ENCODE data around the gene RNF20. TPM values are rescaled to one million over a fixed set of nuclear protein-coding genes. Genes with fewer than 3 reads are reported as not detected.
"Not testable (repeated sequence)": the region's sequence is repeated elsewhere in the genome, so short reads cannot be mapped to it uniquely, and the experiment has no call there.

The RNF20 gene, protein sequence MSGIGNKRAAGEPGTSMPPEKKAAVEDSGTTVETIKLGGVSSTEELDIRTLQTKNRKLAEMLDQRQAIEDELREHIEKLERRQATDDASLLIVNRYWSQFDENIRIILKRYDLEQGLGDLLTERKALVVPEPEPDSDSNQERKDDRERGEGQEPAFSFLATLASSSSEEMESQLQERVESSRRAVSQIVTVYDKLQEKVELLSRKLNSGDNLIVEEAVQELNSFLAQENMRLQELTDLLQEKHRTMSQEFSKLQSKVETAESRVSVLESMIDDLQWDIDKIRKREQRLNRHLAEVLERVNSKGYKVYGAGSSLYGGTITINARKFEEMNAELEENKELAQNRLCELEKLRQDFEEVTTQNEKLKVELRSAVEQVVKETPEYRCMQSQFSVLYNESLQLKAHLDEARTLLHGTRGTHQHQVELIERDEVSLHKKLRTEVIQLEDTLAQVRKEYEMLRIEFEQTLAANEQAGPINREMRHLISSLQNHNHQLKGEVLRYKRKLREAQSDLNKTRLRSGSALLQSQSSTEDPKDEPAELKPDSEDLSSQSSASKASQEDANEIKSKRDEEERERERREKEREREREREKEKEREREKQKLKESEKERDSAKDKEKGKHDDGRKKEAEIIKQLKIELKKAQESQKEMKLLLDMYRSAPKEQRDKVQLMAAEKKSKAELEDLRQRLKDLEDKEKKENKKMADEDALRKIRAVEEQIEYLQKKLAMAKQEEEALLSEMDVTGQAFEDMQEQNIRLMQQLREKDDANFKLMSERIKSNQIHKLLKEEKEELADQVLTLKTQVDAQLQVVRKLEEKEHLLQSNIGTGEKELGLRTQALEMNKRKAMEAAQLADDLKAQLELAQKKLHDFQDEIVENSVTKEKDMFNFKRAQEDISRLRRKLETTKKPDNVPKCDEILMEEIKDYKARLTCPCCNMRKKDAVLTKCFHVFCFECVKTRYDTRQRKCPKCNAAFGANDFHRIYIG
- 26.7 TPM for polyA plus RNA-seq (2012; ENCODE audit: insufficient read depth, insufficient read length)

DNA sequence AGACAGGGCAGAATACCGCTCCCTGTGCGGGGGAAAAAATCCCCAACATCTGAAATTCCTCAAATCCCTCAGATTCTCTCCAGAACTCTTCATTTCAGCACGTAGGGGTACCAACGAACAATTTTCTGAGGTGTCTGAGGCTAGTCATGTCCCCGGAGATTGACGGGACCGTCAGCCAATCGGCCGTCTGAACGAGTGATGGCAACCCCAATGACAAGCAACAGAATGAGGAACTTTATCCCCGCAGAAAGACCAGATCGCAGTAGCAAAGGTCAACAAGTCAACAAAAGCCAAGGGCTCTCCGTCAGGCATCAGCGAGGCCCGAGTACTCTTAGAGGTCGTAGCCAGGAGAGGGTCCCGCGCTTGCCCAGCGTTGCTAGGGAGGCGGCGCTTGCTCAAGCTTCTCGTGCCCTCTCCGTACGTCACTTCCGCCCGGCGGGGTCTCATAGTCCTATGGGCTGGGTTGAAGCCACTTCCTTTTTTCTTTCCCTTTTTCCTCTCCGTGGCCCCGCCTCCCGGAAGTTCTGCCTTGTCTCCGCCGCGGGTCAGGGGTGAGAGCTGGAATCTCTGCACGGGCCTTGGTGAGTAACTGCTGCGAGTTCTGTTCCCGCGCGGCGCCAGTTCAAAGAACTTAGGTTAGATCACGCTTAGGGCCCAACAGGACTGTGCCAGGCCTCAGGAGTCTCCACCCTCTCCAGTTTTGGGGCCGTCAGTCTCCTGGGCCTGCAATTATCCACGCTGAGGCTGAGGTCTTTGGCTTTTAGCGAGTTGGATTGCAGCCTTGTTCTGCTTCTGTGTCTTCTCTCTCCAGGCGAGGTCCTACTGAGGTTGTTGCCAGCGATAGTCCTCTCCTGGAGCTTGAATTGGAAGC lies at the start of gene RNF20:
TSS of gene RNF20 (plus strand) at position 520 of the 871 bp plus-strand sequence. CDS start 1,571 bp downstream, outside the sequence.
- peak; percentile 97 for DNase-seq (ENCODE audit: low read depth, low spot score)
- H3K4me3 ChIP-seq (ENCODE audit: low read length), result peak within 1 kb of the TSS; percentile 95

DNA sequence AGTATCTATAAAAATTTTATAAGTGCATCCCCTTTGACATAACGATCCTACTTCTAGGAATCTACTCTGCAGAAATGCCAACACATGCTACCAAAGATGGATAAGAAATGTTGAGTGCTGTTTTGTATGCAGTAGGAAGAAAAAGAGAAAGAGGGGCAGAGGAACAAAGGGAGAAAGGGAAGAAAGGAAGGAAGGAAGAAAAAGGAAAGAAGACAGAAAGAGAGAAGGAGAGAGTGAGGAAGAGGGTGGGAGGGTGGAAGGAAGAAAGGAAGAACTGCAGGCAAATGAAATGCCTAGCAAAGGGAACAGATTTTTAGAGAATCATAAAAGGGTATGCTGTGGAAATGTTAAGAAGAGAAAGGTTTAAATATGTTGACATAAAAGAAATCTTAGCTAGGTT lies 49.6 kb upstream of the RNF20 start:
- H3K4me3 ChIP-seq (ENCODE audit: low read length), result no peak overlapping the region
- no peak for DNase-seq (ENCODE audit: low read depth, low spot score)

DNA sequence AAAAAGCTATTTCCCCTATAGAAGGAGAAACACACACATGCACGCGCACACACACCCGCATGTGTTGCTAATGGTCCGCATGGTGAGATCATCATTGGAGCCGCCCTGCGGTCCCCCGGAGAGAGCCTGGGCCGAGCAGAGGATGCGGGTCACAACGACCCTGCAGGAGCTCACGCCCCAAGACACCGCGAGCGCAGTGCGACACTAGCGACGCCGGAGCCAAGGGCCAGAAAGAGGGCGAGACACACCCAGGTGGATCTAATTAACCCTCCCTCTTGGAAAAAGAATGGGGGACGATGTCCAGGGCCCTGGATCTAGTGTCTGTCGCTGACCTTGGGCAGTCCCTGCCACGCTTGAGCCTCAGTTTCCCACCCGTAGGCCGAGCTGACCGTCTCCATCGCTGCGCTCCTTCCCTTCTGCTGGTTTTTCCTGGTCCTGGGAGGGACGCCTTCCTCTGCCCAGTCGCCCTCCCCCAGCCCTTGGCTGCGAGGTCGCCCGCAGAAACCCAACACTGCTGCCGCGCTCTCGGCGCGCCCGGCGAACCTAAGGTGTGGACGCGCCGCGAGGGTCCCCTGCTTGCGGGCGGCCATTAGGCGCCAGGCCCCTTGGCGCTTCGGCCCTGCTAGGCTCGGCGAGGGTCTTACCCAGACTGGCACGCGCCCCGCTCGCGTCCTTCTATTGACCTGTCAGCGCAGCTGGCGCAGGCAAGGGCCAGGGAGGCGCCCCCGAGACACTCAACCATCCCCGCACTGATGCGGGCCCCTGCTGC lies 47.5 kb upstream of the RNF20 start:
- H3K4me3 ChIP-seq (ENCODE audit: low read length), result no peak overlapping the region

DNA sequence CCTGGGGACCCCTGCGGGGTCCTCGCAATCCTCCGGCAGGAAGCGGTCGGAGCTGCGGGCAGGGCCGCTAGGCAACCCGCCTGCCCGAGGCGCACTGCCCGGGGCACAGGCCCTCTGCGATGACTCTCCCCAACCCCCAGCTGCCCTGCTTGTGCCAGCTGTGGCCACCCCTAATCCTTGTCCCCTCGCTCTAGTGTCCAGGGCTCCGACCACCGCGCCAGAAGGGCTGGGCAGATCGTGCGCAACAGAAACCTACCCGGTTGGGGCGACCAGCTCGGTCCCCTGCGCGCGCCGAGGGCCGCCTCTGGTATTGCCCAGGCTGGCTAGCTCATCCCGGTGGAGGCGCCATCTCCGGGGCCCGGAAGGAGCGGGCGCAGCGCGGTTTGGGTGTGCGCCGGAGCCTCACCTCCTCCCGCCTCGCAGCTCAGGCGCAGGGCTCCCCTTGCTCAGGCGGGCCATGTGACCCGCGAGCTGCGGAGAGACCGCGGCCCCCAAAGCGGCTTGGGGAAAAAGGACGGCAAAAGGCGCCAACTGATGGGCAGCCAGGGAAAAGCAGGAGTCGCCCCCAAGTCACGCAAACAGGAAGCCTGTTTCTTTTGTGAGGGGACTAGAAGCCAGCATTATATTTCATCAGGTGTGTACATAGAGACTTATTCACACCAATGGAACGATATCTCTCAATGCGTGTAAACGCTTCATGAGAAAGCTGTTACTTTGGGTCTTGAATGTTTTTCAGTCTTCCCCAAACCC lies 46.8 kb upstream of the RNF20 start:
- no peak overlapping the region for H3K4me3 ChIP-seq (ENCODE audit: low read length)
- DNase-seq (ENCODE audit: low read depth, low spot score), result no peak

More for the DNA sequence above, 47.5 kb upstream of the RNF20 start:
- no peak for DNase-seq (ENCODE audit: low read depth, low spot score)

DNA sequence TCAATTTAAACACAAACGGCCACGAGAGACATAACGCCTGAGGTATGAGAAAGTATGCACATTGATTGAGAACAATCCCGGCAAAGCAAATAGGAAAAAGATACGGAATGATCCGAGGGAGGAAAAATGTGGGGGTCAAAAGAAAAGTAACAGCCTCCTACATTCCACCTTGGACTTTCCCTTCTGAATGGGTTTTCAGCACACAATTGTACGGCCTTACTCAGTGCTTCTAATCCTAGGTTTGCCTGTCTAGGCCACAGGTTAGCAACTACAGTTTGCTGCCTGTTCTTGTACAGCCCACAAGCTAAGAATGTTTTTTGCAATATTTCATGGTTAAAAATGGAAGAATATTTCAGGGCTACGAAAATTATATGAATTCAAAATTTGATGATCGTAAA lies 46.2 kb upstream of the RNF20 start:
- DNase-seq (ENCODE audit: low read depth, low spot score), result no peak
- no peak overlapping the region for H3K4me3 ChIP-seq (ENCODE audit: low read length)

DNA sequence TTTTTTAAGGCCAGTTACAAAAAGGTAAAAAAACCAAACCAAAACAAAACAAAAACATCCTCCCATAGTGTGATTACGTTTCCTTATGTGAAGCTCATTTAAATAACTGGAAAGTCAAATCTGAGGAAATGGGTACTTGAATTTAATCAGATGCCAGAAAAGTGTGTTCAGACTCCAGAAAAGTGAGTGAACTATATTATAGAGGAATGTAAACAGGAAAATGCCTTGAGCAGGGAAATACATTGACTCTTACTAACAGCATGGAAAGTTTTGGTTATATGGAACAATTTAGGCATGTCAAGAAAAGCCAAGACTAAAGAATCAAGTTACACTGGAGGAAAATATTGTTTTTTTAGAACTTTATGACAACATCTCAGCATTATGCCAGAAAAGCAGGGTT lies 37.8 kb upstream of the RNF20 start:
- no peak overlapping the region for H3K4me3 ChIP-seq (ENCODE audit: low read length)
- no peak for DNase-seq (ENCODE audit: low read depth, low spot score)

DNA sequence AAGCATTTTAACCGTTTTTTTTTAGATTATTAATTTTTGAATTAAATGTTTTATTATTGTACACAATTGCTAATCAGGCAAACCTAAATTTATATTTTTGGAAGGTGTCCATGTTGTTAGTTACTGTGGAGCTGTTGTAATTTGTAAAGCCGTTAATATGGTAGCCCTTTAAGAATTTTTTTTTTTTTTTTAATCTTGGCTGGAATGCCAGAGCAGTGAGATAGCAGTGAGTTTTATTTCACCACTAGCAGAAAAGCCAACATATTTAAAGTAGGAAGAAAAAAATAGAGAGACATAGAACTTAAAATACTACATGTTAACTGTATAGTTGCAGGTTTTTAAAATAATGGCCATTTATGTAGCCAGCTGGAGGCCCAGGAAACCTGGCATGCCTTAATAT lies 35.3 kb upstream of the RNF20 start:
- H3K4me3 ChIP-seq (ENCODE audit: low read length), result no peak overlapping the region
- DNase-seq (ENCODE audit: low read depth, low spot score), result no peak

DNA sequence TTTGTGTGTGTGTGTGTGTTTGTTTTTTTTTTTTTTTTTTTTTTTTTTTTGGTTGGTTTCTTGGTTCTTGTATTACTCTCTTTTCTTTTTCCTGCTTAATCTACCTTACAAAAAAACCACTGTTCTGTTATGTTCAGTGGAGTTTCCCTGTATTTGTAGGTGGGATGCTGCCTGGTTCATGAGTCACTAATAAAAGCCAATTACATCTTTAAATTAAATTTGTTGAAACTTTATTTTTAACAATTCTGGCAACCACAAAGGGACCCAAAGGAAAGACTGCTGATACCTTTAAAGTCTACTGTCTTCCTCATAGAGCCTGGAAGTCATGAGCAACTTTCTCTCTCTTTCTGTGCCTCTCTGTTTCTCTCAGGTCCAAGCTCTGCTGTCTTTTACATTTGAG lies 29.5 kb upstream of the RNF20 start:
- no peak overlapping the region for H3K4me3 ChIP-seq (ENCODE audit: low read length)
- no peak for DNase-seq (ENCODE audit: low read depth, low spot score)

DNA sequence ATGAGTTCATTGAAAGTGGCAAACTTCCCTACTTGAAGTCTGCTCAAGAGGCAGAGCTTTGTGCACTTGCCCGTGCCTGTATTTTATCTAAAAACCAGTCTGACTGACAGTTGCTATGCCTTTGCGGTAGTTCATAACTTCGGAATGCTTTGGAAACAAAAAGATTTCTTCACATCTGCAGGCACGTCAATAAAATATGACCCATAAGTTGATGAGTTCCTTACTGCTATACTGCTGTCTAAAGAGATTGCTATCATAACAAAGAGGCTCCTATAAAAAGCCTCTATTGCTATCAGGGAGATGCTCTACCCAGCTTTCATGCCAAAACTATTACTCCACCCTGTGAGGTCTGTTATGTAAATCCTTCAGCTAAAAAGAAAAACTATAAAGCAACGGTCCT lies 25.4 kb upstream of the RNF20 start:
- no peak for DNase-seq (ENCODE audit: low read depth, low spot score)

DNA sequence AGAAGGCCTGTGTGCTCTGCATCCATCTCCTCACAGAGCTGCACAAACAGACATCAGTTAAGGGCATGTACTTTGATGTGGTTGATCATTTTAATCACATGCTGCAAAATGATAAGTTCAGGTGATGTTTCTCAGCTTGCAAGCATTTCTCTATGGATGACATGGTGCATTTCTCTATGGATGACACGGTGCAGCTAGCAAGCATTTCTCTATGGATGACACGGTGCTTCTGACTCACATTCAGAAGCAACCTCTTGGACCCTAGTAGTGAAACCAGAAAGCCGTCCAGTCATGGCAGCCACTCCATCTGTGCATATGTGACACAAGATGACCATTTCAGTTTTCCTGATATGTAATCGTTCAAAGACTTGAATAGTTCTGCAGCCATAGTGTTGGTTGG lies 24.1 kb upstream of the RNF20 start:
- no peak for DNase-seq (ENCODE audit: low read depth, low spot score)
- no peak overlapping the region for H3K4me3 ChIP-seq (ENCODE audit: low read length)

More for the DNA sequence above, 25.4 kb upstream of the RNF20 start:
- H3K4me3 ChIP-seq (ENCODE audit: low read length), result no peak overlapping the region

DNA sequence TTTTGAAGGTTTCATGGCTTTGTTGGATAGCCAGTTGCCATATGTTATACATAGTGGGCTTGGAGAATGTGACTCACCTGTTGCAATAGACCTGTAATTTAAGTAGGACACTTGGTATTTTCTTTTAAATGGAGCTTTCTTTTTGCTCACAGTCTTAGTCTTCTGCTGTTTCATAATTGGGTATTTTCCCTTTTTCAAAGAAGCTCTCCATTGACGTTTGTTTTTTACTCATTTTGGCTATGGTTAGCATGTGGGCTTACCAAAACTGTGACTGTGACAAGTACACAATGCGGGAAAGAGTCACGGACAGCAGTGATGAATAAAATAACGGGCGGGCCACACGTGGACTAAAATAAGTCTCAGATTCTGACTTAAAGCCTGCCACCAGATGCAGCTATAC lies 23.2 kb upstream of the RNF20 start:
- H3K4me3 ChIP-seq (ENCODE audit: low read length), result no peak overlapping the region
- no peak for DNase-seq (ENCODE audit: low read depth, low spot score)

DNA sequence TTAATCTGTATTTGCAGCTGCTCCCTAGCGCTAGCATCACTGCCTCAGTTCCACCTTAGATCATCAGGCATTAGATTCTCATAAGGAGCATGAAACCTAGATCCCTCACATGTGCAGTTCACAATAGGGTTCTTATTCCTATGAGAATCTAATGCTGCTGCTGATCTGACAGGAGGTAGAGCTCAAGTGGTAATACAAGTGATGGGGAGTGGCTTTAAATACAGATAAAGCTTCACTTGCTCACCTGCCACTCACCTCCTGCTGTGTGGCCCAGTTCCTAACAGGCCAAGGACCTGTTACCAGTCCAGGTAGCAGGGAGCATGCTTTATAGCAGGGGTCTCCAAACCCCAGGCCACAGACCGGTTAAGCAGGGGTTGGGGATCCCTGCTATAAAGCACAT lies 22.6 kb upstream of the RNF20 start:
- H3K4me3 ChIP-seq (ENCODE audit: low read length), result no peak overlapping the region
- no peak for DNase-seq (ENCODE audit: low read depth, low spot score)

DNA sequence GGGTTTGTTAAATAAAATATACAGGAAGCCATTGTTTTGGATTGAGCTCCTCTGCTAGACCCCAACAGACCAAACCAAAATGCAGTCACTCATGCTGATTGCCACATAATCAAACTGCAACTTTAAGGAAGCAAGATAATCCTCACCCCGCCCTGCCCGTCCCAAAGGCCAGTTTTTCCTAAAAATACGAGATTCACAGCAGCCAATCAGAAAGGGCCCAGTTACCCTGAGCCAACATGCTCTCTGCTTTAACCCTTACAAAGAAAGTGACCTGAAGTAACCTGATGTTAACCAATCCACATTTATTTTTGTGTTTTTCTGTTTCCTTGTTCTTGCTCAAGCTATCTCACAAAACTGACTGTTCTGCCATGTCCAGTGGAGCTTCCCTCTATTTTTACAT lies 21.5 kb upstream of the RNF20 start:
- no peak overlapping the region for H3K4me3 ChIP-seq (ENCODE audit: low read length)
- no peak for DNase-seq (ENCODE audit: low read depth, low spot score)

DNA sequence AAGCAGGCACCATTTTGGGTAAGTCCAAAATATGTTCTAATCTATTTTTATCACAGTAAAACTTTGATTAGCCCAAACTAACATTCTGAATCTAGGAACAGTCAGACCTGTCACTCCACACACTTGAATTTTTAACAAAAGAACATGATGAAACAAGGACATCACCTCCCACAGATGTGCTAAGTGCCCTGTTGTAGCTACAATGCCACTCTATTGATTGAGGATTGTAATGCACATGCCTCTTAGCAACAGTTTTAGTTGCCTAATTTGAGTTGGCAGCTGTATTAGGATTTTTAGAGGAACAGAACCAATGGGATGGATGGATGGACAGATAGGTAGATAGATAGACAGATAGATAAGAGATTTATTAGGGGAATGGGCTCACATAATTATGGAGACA lies 20.3 kb upstream of the RNF20 start:
- DNase-seq (ENCODE audit: low read depth, low spot score), result no peak
- H3K4me3 ChIP-seq (ENCODE audit: low read length), result no peak overlapping the region

DNA sequence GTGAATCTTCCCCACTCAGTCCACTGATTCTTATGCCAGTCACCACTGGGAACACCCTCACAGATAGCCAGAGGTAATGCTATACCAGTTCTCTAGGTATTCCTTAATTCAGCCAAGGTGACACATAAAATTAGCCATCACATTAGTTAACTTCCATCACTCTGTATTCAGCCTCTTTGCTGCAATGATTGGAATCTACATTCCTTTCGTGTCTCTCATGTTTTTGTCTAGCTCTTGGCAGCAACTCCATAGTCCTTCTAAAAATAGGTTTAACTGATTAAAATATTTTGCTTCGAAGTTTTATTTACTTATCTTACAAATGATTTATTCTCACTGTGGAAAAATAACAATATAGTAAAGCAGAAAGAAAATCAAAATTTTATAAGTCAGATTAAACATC lies 19.6 kb upstream of the RNF20 start:
- DNase-seq (ENCODE audit: low read depth, low spot score), result no peak

DNA sequence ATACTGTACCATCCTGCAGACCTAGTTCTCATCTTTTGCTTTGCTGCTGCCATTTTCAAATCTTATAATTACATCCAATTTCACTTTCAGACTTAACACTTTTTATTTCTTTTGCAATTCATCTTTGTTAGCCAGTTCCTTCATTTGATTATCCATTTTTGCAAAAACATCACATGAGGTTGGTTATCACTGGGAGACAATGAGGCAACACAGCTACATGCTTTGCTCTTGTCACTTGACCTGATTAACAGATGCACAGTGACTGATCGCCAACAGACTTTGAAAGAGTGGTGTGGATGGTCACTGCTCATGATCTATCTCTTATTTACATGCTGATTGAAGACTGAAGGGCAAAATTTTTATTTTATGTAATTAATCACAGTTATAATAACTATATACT lies 17.0 kb upstream of the RNF20 start:
- no peak for DNase-seq (ENCODE audit: low read depth, low spot score)
- H3K4me3 ChIP-seq (ENCODE audit: low read length), result no peak overlapping the region

More for the DNA sequence above, 19.6 kb upstream of the RNF20 start:
- no peak overlapping the region for H3K4me3 ChIP-seq (ENCODE audit: low read length)

DNA sequence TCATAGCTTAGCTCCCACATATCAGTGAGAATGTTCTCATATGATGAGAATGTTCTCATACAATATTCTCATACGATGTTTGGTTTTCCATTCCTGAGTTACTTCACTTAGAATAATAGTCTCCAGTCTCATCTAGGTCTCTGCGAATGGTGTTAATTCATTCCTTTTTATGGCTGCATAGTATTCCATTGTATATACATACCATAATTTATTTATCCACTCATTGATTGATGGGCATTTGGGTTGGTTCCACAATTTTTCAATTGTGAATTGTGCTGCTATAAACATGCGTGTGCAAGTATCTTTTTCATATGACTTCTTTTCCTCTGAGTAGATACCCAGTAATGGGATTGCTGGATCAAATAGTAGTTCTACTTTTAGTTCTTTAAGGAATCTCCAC lies 15.2 kb upstream of the RNF20 start:
- not testable (repeated sequence) for H3K4me3 ChIP-seq (ENCODE audit: low read length); DNase-seq (ENCODE audit: low read depth, low spot score)

DNA sequence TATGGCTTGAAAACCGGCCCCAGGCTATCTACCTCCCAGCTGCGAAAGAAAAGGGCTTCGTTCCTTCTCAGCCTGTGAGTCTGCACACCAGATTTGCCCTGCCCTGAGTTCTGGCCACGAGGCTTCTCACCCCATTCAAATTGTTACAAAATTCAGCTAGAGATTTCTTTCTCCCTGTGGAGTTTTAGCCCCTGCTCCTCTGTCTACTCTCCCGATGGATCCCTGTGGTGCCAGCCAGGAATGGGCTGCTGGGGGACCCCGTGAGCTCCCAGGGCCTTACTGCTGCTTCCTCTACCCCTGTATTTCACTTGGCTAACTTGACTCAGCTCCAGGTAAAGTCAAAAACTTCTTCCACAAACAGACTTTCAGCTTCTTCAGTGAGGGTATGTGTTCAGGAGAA lies 9.3 kb upstream of the RNF20 start:
- H3K4me3 ChIP-seq (ENCODE audit: low read length), result no peak overlapping the region
- DNase-seq (ENCODE audit: low read depth, low spot score), result no peak

Measured in Jurkat, Clone E6-1 (cell line).